K562 (cell line): Measurements from ENCODE around the gene DMRTC1.
"Not testable (repeated sequence)": the region's sequence is repeated elsewhere in the genome, so short reads cannot be mapped to it uniquely, and the experiment has no call there.

Experiments used
- BHLHE40 ChIP-seq: IDR thresholded peaks from 2 replicates; pipeline ENCODE4 v1.6.1; 2011; ENCODE audit warnings: low read length, improper control_type of control experiment
- ELF1 ChIP-seq: fragments of 200-800 bp; sonication (Bioruptor generic); IDR thresholded peaks from 2 replicates; pipeline ENCODE4 v1.6.1; 2016; ENCODE audit warnings: missing genetic modification characterization, missing compliant biosample characterization
- HINFP ChIP-seq: fragments of 450-650 bp; conservative IDR thresholded peaks from 2 replicates; pipeline ENCODE4 v1.6.1; 2016; ENCODE audit warnings: missing genetic modification characterization, low read depth, mild to moderate bottlenecking, control low read depth, missing compliant biosample characterization
- NFRKB ChIP-seq: fragments of 450-650 bp; IDR thresholded peaks from 2 replicates; pipeline ENCODE4 v1.6.1; 2016; ENCODE audit warnings: low read depth
- NR2C2 ChIP-seq, 2 experiments: fragments of 200-800 bp in 1 of 2; sonication (Bioruptor generic) in 1 of 2; sonication (generic) in 1 of 2; formaldehyde crosslinking in 1 of 2; IDR thresholded peaks; 2 replicates each; pipeline versions ENCODE4 v1.6.1 to v1.8.0; 2016 to 2022; ENCODE audit warnings: mild to moderate bottlenecking in 1 of 2, missing compliant biosample characterization in 1 of 2, missing genetic modification characterization in 1 of 2, missing genetic modification reagents in 1 of 2
- NR2F6 ChIP-seq: fragments of 450-650 bp; formaldehyde crosslinking; IDR thresholded peaks from 2 replicates; pipeline ENCODE4 v1.4.0; 2020; ENCODE audit warnings: mild to moderate bottlenecking
- PKNOX1 ChIP-seq: fragments of 450-650 bp; IDR thresholded peaks from 2 replicates; pipeline ENCODE4 v1.6.1; 2016

GRCh38 chrX:72830701-72831100 lies 112.9 kb downstream of the DMRTC1 start:
- TF ChIP-seq ELF1 (tag); NFRKB; PKNOX1; NR2F6; BHLHE40; NR2C2 (CRISPR knock-in tag; IDR thresholded peaks at IDR 0.05); NR2C2 (tag; IDR thresholded peaks at IDR 0.05); HINFP (tag): not testable (repeated sequence)
